ENCODE measurements around the gene SOX10.

The SOX10 gene

GRCh38 chr22:37926771-37927636 lies 57.4 kb downstream of the SOX10 start:
- Histone ChIP-seq H3K9ac (no peak overlapping the region), H3K4me2 (ENCODE audit: low read length) (no peak overlapping the region), H3K79me2 (no peaks in the 10 kb centered on the region), H3K4me1 (peaks cover 5% of the 10 kb centered on the region), H3K36me3 (ENCODE audit: control insufficient read depth, insufficient read depth, low read length) (no peaks in the 10 kb centered on the region), H3K27ac (no peak overlapping the region), H3K9me3 (ENCODE audit: control insufficient read depth, low read length) (no peaks in the 10 kb centered on the region), H2AFZ (no peak overlapping the region), H3K27me3 (ENCODE audit: control insufficient read depth, insufficient read depth, low read length) (no peaks in the 10 kb centered on the region), H3K4me3 (ENCODE audit: low read depth, low read length) (no peak overlapping the region)
- TF ChIP-seq CTCF (IDR thresholded peaks at IDR 0.05) = no peak

GRCh38 chr22:37926358-37926757 lies 58.0 kb downstream of the SOX10 start:
- no peak for TF ChIP-seq CTCF (IDR thresholded peaks at IDR 0.05)
- no peak overlapping the region for H3K4me3 ChIP-seq (ENCODE audit: low read depth, low read length)
- no peak overlapping the region for H2AFZ ChIP-seq
- H3K9ac ChIP-seq = no peak overlapping the region
- H3K27ac ChIP-seq = no peak overlapping the region
- H3K27me3 ChIP-seq (ENCODE audit: control insufficient read depth, insufficient read depth, low read length) = no peaks in the 10 kb centered on the region
- peaks cover 5% of the 10 kb centered on the region for H3K4me1 ChIP-seq
- H3K79me2 ChIP-seq = no peaks in the 10 kb centered on the region
- no peaks in the 10 kb centered on the region for H3K36me3 ChIP-seq (ENCODE audit: control insufficient read depth, insufficient read depth, low read length)
- H3K4me2 ChIP-seq (ENCODE audit: low read length) = no peak overlapping the region
- no peaks in the 10 kb centered on the region for H3K9me3 ChIP-seq (ENCODE audit: control insufficient read depth, low read length)

- Histone ChIP-seq H3K27me3 (ENCODE audit: control insufficient read depth, insufficient read depth, low read length) (no peaks in the 10 kb centered on the region), H3K9me3 (ENCODE audit: control insufficient read depth, low read length) (no peaks in the 10 kb centered on the region), H2AFZ (no peak overlapping the region), H3K27ac (no peak overlapping the region), H3K4me1 (peaks cover 5% of the 10 kb centered on the region), H3K4me3 (ENCODE audit: low read depth, low read length) (no peak overlapping the region), H3K36me3 (ENCODE audit: control insufficient read depth, insufficient read depth, low read length) (no peaks in the 10 kb centered on the region), H3K9ac (no peak overlapping the region), H3K4me2 (ENCODE audit: low read length) (no peak overlapping the region), H3K79me2 (no peaks in the 10 kb centered on the region)
- TF ChIP-seq CTCF (IDR thresholded peaks at IDR 0.05) = no peak
These were observed 58.6 kb downstream of the SOX10 start for GRCh38 chr22:37925767-37926166.

- Histone ChIP-seq H3K4me1 (peaks cover 5% of the 10 kb centered on the region), H3K36me3 (ENCODE audit: control insufficient read depth, insufficient read depth, low read length) (no peaks in the 10 kb centered on the region), H3K9ac (no peak overlapping the region), H3K4me3 (ENCODE audit: low read depth, low read length) (no peak overlapping the region), H3K27me3 (ENCODE audit: control insufficient read depth, insufficient read depth, low read length) (no peaks in the 10 kb centered on the region), H3K9me3 (ENCODE audit: control insufficient read depth, low read length) (no peaks in the 10 kb centered on the region), H3K4me2 (ENCODE audit: low read length) (no peak overlapping the region), H3K79me2 (no peaks in the 10 kb centered on the region), H3K27ac (no peak overlapping the region), H2AFZ (no peak overlapping the region)
- no peak for TF ChIP-seq CTCF (IDR thresholded peaks at IDR 0.05)
These were observed 59.0 kb downstream of the SOX10 start for GRCh38 chr22:37925330-37925729.

Measured in parathyroid adenoma (tissue), 2 donors.